Measurements from ENCODE around the gene MRAP.
"Not testable (repeated sequence)": the region's sequence is repeated elsewhere in the genome, so short reads cannot be mapped to it uniquely, and the experiment has no call there.

The MRAP gene

DNA sequence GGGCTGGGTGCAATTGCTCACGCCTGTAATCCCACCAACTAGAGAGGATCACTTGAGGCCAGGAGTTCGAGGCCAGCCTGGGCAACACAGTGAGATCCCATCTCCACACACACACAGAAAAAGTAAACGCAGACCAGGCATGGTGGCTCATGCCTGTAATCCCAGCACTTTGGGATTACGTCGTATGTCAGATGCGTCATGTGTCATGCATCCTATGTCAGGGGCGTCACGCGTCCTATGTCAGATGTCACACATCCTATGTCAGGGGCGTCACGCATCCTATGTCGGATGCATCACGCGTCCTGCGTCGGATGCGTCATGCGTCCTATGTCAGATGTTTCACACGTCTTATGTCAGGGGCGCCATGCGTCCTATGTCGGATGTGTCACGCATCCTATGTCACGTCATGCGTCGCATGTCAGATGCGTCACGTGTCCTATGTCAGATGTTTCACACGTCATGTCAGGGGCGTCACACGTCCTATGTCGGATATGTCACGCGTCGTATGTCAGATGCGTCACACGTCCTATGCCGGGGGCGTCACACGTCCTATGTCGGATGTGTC is 1.5 kb downstream of the MRAP start:
- no peak for DNase-seq

DNA sequence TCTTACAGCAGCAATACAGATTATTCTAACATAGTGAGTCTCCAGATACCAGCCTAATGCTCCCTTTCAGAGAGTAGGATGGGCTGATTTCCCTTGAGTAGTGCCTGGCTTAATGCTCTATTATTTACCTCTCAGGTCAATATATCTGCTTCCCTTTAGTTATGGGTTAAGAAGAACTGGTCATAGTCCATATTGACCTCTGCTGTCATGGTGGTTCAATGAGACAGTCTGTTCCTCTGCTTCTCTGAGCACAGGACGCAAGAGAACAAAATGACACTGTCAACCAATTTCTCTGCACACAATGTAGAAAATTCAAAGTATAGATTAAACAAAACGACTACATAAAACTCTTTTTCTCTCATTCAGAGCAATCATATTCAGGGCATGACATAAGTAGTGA is 2.9 kb downstream of the MRAP start:
- no peak for DNase-seq

DNA sequence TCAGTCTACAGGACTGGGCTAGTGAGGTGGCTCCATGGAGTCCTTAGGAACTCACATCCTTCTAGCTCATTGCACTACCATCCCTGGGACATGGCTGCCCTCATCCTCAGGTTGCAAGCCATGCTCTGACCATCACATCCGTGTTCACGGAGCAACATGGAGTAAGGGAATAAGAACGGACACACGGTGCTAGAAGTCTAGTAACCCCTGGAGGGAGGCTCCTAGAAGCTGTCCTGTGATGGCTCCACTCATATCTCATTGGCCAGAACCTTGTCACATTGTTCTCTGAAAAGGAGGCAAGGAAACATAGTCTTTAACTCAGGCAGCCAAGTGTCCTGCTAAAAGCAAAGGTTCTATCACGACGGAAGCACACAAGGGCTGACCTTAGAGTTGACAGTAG is 3.9 kb downstream of the MRAP start:
- no peak for DNase-seq

DNA sequence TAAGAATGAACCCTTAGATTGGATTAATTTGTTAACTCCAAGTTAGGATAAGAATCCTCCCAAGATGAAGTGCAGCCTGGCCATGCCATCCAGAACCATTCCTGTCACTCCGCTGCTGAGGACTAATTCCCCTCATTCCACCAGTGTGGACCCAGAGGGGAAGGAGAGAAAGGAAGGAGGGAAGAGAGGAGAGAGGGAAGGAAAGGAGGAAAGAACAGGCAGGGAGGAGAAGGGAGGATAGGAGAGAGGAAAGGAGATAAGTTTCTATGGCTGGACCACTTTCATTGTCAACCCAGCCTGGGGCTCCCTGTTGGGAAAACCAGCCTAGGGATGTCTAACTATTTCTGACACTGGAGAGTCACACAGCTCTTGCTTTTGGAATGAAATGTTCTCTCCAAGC is 4.7 kb downstream of the MRAP start:
- DNase-seq, result no peak

DNA sequence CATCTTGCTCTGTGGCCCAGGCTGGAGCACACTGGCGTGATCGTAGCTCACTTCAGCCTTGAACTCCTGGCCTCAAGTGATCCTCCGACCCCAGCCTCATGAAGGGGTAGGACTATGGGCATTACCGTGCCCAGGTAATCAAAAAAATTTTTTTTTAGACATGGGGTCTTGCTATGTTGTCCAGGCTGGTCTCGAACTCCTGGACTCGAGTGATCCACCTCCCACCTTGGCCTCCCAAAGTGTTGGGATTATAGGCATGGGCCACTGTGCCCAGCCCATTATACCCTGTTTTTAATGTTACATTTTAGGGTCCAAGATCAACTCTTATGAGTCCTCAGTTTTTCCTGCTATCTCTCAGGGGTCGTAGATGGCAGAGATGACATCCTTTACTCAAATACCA is 6.3 kb downstream of the MRAP start:
- DNase-seq, result no peak

DNA sequence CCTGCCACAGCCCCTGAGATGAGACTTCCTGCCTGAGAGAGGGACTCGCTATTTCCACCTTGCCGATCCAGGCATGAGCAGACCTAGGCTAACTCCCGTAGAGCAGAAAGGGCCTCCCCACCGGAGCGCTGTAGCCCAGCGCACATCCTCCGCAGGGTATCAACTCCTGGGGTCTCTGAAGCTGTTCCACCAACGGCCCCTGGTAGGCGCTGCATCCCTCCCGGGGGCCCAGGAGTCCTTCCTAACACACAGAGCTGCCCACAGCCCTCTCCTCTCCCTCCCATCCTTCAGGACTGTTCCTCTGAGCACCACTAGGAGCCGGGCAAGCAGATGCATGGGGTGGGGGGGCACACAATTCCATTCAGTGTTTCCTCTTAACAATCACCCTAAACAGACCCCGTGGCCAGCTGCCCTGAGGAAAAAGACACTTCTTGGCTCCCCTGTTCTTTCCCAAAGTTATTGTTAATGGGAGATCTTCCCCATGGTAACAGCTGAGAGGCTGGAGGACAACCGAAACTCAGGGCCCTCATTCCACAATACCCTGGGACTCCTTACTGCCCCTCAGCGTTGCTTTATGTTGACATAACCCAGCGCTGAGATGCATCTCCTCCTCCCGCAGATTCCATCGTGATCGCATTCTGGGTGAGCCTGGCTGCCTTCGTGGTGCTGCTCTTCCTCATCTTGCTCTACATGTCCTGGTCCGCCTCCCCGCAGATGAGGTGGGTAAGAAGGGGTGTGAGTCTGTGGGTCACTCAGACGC is 7.5 kb downstream of the MRAP start:
- no peak for DNase-seq

DNA sequence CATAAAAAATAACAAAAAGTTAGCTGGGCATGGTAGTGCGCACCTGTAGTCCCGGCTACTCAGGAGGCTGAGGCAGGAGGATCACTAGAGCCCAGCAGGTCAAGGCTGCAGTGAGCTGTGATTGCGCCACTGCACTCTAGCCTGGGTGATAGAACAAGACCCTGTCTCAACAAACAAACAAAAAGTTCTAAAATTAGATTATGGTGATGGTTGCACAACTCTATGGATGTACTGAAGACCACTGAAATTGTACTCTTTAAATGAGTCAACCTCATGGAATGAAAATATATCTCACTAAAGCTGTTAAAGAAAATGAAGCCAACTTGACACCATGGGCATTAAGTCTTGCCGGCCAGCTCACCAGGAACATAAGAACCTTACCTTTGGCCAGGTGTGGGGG is 9.1 kb downstream of the MRAP start:
- no peak for DNase-seq

DNA sequence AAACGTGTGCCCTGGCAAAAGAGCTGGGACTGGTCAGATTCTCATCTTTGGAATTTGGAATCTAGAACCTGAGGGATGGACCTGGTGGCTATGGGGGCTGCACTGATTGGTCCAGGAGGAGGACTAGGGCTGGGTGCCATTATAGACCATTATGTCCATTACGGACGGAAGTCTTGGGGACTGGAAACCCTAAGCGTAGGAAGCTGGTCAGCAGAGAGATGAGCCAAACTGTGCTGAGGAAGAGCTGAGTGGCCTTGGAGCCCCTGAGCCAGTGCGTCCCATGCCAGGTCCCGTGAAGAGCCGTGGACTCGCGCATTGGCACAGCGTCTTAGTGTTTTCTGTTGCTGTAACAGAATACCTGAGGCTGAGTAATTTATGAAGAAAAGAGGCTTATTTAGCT is 10.0 kb downstream of the MRAP start:
- DNase-seq, result no peak

DNA sequence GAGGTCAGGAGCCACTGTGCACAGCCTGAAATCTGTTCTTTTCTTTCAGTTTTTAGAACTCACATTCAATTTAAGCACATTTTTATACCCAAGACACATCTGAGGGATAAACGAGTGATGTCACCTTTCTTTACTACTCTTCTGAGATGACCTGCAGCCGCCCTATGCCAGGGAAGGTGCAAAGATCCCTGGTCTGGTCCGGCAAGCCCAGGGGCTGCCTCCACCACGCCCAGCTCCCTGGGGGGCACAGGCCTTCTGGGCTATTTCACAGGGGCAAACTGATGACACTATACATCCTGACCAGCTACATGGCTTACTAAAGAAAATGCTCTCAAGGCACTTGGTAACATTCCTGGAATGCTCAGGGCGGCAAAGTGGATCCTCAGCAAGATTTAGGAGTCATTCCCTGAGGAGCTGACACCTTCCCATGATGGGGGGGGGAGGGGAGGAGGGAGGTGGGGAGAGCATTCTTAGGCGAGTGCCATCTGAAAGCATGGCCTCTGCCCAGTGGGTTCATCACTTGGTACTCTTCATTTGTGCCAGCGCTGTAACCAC is 11.3 kb downstream of the MRAP start:
- DNase-seq, result no peak

DNA sequence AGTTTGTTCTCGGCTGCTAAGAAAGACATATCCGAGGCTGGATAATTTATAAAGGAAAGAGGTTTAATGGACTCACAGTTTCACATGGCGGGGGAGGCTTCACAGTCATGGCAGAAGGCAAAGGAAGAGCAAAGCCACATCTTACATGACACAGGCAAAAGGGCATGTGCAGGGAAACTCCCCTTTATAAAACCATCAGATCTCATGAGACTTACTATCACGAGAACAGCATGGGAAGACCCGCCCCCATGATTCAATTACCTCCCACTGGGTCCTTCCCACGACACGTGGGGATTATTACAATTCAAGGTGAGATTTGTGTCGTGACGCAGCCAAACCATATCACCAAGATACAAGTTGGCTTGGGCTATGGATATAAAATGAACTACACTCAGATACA is 12.3 kb downstream of the MRAP start:
- DNase-seq, result not testable (repeated sequence)

DNA sequence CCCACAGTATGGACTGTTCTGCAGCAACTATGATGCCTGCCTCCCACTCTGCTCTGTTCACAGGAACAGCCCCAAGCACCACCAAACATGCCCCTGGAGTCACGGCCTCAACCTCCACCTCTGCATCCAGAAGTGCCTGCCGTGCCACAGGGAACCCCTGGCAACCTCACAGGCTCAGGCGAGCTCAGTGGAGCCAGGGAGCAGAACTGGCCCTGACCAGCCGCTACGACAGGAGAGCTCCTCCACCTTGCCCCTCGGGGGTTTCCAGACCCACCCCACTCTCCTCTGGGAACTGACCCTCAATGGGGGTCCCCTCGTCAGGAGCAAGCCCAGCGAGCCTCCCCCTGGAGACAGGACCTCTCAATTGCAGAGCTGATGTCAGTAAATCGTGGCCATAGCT is 13.0 kb downstream of the MRAP start:
- no peak for DNase-seq

DNA sequence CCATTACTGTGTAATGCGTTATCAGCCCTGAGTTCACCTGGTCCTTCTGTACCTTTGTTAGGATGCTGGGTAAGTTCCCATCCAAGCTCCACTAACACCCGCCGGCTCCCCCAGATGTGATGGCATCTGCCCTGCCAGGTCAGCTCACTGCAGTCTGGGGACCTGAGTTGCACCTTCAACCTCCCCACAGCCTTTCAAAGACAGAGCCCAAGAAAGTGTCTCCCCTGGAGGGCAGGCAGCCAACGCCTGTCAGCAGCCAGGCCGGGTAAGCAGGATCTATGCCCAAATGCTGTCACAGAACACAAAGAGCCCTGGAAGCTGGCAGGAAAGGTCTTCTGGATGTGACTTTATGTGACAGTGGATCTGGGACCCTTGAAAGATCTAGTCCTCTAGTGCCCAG is 13.7 kb downstream of the MRAP start:
- no peak for DNase-seq

DNA sequence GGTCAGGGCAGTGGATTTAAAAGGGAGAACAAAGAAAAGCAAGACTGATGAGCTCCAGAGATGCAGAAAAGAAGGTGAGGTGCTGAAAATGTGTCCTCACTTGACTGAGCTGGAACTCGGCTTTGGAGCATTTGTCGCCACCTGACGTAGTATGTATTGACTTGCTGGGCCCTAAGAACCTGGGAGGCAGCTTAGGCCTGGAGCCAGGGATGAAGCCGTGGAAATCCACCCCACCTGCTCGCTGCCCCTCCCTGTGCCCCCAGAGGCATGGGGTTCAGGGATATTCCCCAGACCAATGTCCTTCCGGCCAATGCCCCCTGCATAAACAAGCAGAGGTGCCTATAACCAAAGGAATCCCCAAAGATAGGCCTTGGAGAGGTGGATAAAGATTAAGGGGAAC is 14.3 kb downstream of the MRAP start:
- no peak for DNase-seq

DNA sequence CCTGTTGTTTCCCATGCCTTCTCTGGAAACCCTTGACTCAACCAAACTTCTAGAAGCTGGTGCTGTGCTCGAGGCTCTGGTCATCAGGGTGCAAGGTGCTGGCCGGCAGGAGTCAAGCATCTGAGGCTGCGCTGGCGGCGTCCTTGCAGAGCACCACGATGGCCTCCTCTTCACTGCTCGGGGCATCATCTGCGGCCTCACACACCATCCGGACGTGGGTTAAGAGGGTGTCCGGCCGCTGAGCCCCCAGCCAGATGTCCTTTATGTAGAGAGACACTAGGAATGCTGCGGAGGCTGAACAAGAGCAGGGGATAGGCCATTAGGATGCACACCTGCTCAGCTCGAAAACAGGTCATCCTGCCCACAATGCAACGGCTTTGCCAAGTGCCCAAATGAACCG is 16.2 kb downstream of the MRAP start:
- no peak for DNase-seq

DNA sequence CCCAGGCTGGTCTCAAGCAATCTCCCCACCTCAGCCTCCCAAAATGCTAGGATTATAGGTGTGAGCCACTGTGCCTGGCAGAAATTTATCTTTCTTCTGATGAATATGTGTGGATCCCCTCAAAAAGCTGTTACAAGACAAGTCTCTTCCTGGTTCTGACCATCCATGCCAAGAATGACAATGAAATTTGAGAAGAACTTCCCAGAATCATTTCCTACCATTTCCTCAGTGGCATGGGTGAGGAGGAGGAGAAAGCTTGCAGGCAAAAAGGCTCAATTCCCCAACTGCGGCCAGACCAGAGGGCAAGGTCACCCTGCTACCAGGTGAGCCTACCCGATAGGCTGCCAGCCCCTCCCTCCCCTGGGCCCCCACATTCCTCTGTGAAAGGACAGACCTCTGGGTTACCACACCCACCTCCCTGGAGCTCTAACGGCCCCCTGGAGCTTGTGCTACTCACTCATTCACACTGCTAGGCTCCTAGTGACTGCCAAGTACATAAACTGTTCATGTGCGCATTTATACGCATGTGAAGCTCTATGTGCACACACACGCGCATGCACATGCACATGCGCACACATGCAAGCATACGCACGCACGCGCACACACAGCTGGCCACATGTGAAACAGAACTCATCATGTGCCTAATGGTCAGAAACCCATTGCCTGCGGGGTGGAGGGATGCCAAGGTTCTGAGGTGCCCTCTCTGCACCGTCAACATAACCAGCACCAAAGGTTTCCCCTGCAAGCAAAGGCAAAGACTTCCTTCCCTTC is 17.0 kb downstream of the MRAP start:
- DNase-seq, result no peak

DNA sequence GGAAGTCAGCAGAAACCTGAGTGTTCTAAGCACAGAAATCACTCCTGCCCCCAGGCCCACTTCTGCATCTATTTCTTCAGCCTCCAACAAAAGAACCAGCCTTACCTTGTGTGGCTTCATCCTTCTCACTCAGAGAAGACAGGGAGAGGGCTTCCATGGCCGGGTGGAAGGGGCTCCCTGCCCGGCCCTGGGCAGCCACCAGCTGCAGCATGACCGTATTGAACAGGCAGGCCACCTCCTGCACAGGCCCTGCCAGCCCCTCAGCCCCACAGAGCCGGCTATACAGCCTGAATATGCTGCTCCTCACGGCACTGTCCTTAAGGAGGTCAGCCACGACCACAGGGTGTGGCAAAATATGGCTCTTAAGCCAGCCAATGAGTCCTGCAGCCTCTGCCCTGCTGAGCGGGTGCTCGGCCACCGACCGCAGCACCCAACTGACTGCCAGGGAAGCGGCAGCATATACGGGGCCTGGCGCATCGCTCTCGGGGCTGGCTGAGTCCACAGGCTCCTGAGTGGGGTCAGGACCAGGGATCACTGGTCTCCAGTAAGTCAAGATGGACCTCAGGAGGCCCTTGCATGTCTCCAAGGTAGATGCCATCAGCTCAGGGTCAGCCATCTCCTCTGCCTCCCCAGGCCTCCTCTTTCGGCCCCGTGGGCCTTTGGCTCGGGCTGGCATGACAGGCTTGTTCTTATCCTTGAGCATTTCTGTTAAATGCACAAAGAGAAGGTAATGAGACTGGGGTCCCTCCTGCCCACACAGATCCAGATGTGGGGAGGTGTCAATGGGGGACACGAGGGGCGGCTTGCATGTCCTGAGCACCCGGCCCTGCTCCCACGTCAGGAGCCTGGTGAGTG is 17.9 kb downstream of the MRAP start:
- no peak for DNase-seq

DNA sequence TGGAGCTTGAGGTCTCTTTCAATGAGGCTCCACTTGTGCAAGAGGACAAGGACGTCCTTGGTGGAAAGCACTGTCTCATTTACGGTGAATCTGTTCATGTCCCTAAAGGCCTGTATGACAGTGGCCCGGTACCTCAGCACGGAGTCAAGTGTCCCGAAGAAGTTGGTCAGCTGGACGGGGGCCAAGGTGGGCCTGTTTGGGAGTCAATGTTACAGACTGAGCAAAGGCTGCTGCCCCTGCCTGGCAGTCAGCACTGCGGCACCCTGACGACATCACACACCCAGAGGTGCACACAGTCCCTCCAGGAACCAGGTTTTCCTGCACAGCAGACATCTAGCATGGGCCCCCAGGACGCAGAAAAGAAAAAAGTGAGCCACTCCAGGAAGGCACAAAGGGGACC is 19.1 kb downstream of the MRAP start:
- no peak for DNase-seq

DNA sequence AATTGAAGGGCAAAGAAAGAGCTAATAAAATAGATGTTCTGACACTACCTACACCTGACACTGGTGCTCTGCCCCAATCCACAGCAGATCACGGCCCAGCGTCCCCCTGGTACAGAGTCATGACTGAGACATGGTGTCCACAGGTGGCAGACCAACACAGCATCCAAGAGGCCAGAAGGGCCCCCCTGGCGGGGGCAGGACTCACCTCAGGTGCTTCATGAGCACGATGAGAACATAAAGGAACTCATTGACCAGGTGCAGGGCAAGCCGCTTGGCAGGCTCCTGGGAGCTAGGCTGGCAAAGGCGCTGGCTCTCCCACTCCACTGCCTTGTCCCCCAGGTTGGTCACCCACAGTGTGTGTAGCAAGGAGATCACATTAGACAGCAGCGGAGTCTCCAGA is 20.4 kb downstream of the MRAP start:
- DNase-seq, result no peak

DNA sequence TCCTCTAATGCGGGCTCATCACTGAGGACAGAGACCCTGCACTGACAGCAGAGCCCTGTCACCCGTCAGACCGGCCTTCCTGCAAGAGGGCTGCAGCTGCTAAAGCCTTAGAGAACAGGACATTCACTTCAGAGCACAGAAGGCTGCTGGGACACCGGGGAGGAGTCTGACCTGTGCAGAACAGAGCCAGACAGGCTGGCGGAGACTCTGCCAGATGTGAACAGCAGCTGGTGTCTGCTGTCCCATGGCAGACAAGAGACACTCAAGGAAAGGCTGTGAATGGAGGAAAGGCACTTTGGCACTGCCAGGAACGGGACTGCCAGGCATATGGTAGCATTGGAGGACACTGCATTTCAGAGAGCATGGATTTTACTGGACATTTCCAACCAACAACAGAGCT is 21.4 kb downstream of the MRAP start:
- no peak for DNase-seq

DNA sequence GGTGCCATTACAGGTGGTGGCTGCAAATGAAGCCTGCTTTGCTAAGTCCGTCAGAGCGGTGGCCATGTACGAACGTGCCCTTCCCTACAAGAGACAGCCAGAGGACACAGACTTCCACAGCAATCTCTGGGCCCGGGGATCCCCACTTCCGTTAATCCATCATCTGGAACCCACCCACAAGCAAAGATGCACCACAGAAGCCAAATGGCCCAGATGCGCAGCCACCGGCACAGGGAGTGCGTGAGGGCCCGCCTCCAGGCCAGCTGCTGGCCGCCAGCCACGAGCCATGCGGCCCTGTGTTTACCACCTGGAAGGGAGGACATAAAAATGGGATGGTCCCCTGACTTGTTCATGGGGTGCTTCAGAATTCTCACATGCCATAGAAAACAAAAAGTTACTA is 22.1 kb downstream of the MRAP start:
- DNase-seq, result no peak

DNA sequence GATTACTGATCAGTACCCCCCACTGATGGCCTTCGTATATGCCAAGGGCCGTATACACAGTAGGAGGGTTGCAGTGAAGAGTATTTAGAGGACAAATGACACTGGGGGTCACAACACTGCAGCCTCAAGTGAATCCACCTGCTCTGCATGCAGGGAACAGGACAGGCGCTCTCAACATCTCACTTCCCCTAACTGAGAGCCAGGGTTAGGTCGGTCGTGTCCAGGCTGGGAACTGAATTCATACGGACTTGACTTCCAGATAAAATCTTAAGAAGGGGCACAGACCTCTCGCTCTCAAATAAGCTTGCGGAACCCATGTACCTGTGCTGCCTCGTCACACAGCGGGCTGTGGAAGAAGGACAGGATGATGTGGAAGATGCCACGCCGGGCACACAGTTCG is 22.8 kb downstream of the MRAP start:
- DNase-seq, result no peak

DNA sequence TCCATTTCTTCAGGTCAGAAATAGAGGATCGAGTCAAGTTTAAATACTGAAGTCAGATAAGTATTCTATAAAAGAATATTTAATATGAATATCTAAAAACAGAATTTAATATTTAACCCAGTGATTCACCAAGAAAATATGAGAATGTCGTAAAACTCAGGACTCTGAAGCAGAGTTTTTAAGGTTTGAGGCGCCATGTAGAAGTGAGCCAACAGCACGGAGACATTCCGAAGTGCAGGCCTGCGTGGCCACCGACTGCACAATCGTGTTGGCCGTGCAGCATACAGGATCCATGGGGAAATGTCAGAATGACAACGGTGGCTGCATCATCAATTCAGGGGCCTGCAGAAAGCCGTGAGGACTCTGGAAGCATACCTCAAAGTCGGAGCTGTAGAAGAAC is 23.4 kb downstream of the MRAP start:
- no peak for DNase-seq

DNA sequence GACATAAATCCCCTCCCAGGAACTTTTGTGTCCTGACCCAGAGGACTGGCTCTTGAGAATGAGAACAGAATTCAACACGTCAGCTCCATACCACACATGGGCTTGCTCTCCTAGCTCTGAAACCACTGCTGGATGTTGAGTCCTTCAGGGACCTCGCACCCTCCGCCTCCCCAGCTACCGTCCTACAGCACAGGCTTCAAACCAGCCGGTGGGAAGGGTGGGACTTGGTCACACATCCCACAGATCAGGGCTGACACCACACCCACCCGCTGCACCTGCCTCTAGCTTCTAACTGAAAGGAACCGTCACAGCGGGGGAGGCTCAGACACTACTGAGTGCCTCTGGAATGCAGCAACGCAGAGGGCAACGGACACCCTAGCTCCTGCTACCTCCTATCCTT is 24.0 kb downstream of the MRAP start:
- no peak for DNase-seq

Measured in 8988T (cell line).